Activated CD4-positive, alpha-beta T cell treated with anti-CD3 and anti-CD28 coated beads, Interleukin-2, amount 50 U/mL, for 48 hours (primary cell): Measurements from ENCODE around the gene NGLY1.

Source experiments
- DNase-seq, 2 experiments: peaks; one replicate each; pipeline ENCODE4 v3.0.0-alpha.2; 2020

The NGLY1 gene

GRCh38 chr3:25782938-25783660 is at the start of gene NGLY1:
TSS of gene NGLY1 (minus strand) at chr3:25783443. CDS start at chr3:25783390, 53 bp downstream.
- peak; percentile 79 to 82 for DNase-seq

- no peak for DNase-seq
Measured at GRCh38 chr3:25831578-25831977, 48.3 kb upstream of the NGLY1 start.

- DNase-seq, result no peak
Measured at GRCh38 chr3:25830373-25831280, 47.4 kb upstream of the NGLY1 start.

- DNase-seq, result no peak
Measured at GRCh38 chr3:25826510-25826909, 43.3 kb upstream of the NGLY1 start.

- DNase-seq, result no peak
Measured at GRCh38 chr3:25823314-25823713, 40.1 kb upstream of the NGLY1 start.

- no peak for DNase-seq
Measured at GRCh38 chr3:25821746-25822573, 38.7 kb upstream of the NGLY1 start.

- no peak for DNase-seq
Measured at GRCh38 chr3:25820816-25821486, 37.7 kb upstream of the NGLY1 start.

GRCh38 chr3:25820366-25820765 is 37.1 kb upstream of the NGLY1 start:
- no peak for DNase-seq

- no peak for DNase-seq
Measured at GRCh38 chr3:25818335-25818734, 35.1 kb upstream of the NGLY1 start.

GRCh38 chr3:25817638-25818037 is 34.4 kb upstream of the NGLY1 start:
- DNase-seq, result no peak

GRCh38 chr3:25817107-25817506 is 33.9 kb upstream of the NGLY1 start:
- DNase-seq, result no peak

- DNase-seq, result no peak
Measured at GRCh38 chr3:25812644-25813043, 29.4 kb upstream of the NGLY1 start.

GRCh38 chr3:25804676-25805075 is 21.4 kb upstream of the NGLY1 start:
- no peak for DNase-seq

GRCh38 chr3:25803833-25804232 is 20.6 kb upstream of the NGLY1 start:
- no peak for DNase-seq

GRCh38 chr3:25801786-25802185 is 18.5 kb upstream of the NGLY1 start:
- no peak for DNase-seq

- DNase-seq, result peak; percentile 92 to 95
Measured at GRCh38 chr3:25789596-25790556, 6.6 kb upstream of the NGLY1 start, which contains the start of gene OXSM. TSS of gene OXSM (plus strand) at chr3:25790090. CDS start at chr3:25791021, 931 bp downstream.

- DNase-seq, result no peak
Measured at GRCh38 chr3:25789209-25789595, 6.0 kb upstream of the NGLY1 start.

GRCh38 chr3:25787689-25788088 is 4.4 kb upstream of the NGLY1 start:
- no peak for DNase-seq

GRCh38 chr3:25785826-25786225 is 2.6 kb upstream of the NGLY1 start:
- no peak for DNase-seq

- DNase-seq, result no peak
Measured at GRCh38 chr3:25784971-25785370, 1.7 kb upstream of the NGLY1 start.
